Measurements from ENCODE around the gene RPTOR.

RPTOR gene

GRCh38 chr17:80941743-80942422 lies 397.2 kb downstream of the RPTOR start:
- H3K9me3 ChIP-seq (ENCODE audit: insufficient read depth, low read length): no peaks in the 10 kb centered on the region
- no peak overlapping the region for H2AFZ ChIP-seq (ENCODE audit: low read depth, low read length)
- H3K27ac ChIP-seq (ENCODE audit: low read length): no peak overlapping the region
- H3K79me2 ChIP-seq (ENCODE audit: low read length): no peaks in the 10 kb centered on the region
- peaks cover 11% of the 10 kb centered on the region for H3K36me3 ChIP-seq (replicated peaks; ENCODE audit: low read depth, low read length)
- H4K20me1 ChIP-seq (ENCODE audit: insufficient read depth, low read length): no peaks in the 10 kb centered on the region
- no peak overlapping the region for H3K9ac ChIP-seq (ENCODE audit: low read length)
- no peaks in the 10 kb centered on the region for H3K27me3 ChIP-seq (ENCODE audit: low read depth, low read length)
- TF ChIP-seq EZH2phosphoT487 (IDR thresholded peaks at IDR 0.05; ENCODE audit: low read depth): no peak
- no peak for TF ChIP-seq CTCF (IDR thresholded peaks at IDR 0.05; ENCODE audit: low read depth, low read length)
- no peak overlapping the region for H3K4me2 ChIP-seq (ENCODE audit: low read length)
- no peaks in the 10 kb centered on the region for H3K4me1 ChIP-seq (ENCODE audit: low read length)
- H3K4me3 ChIP-seq (ENCODE audit: low read length): no peak overlapping the region

- Histone ChIP-seq H3K27ac (ENCODE audit: low read length) (no peak overlapping the region), H3K4me1 (ENCODE audit: low read length) (no peaks in the 10 kb centered on the region), H3K4me2 (ENCODE audit: low read length) (no peak overlapping the region), H3K79me2 (ENCODE audit: low read length) (no peaks in the 10 kb centered on the region), H3K27me3 (ENCODE audit: low read depth, low read length) (no peaks in the 10 kb centered on the region), H3K4me3 (ENCODE audit: low read length) (no peak overlapping the region), H3K36me3 (replicated peaks; ENCODE audit: low read depth, low read length) (peaks cover 11% of the 10 kb centered on the region), H3K9ac (ENCODE audit: low read length) (no peak overlapping the region), H2AFZ (ENCODE audit: low read depth, low read length) (no peak overlapping the region), H3K9me3 (ENCODE audit: insufficient read depth, low read length) (no peaks in the 10 kb centered on the region), H4K20me1 (ENCODE audit: insufficient read depth, low read length) (no peaks in the 10 kb centered on the region)
- TF ChIP-seq EZH2phosphoT487 (IDR thresholded peaks at IDR 0.05; ENCODE audit: low read depth) (no peak), CTCF (IDR thresholded peaks at IDR 0.05; ENCODE audit: low read depth, low read length) (no peak)
These were observed 398.0 kb downstream of the RPTOR start for GRCh38 chr17:80942423-80943345.

GRCh38 chr17:80943346-80944145 lies 398.9 kb downstream of the RPTOR start:
- H4K20me1 ChIP-seq (ENCODE audit: insufficient read depth, low read length): no peaks in the 10 kb centered on the region
- H3K27me3 ChIP-seq (ENCODE audit: low read depth, low read length): no peaks in the 10 kb centered on the region
- H2AFZ ChIP-seq (ENCODE audit: low read depth, low read length): no peak overlapping the region
- no peaks in the 10 kb centered on the region for H3K9me3 ChIP-seq (ENCODE audit: insufficient read depth, low read length)
- no peak overlapping the region for H3K4me3 ChIP-seq (ENCODE audit: low read length)
- H3K36me3 ChIP-seq (replicated peaks; ENCODE audit: low read depth, low read length): peaks cover 11% of the 10 kb centered on the region
- no peaks in the 10 kb centered on the region for H3K4me1 ChIP-seq (ENCODE audit: low read length)
- no peak for TF ChIP-seq CTCF (IDR thresholded peaks at IDR 0.05; ENCODE audit: low read depth, low read length)
- TF ChIP-seq EZH2phosphoT487 (IDR thresholded peaks at IDR 0.05; ENCODE audit: low read depth): no peak
- no peaks in the 10 kb centered on the region for H3K79me2 ChIP-seq (ENCODE audit: low read length)
- no peak overlapping the region for H3K4me2 ChIP-seq (ENCODE audit: low read length)
- H3K9ac ChIP-seq (ENCODE audit: low read length): no peak overlapping the region
- H3K27ac ChIP-seq (ENCODE audit: low read length): no peak overlapping the region
